Aorta (tissue), 5 donors: ENCODE results near the gene CNOT2. TPM values are rescaled to one million over a fixed set of nuclear protein-coding genes. Genes with fewer than 3 reads are reported as not detected.

ENCODE experiments used
- ATAC-seq: fragments of 200-7000 bp; cut with Tn5 transposase; one replicate; pipeline ENCODE4 v1.9.1; 2022; ENCODE audit warnings: moderate library complexity; ENCODE audit not compliant: low FRiP score
- DNase-seq, 2 donors: peaks; one replicate each; pipeline ENCODE4 v3.0.0-alpha.2; 2020
- H3K27ac ChIP-seq, 2 donors: one replicate each; pipeline ENCODE4 v1.5.1; 2013; ENCODE audit warnings: low read length in 2 of 2, mild to moderate bottlenecking in 2 of 2, moderate library complexity in 2 of 2, control low read depth in 1 of 2, inconsistent platforms in 1 of 2, low read depth in 1 of 2
- H3K27me3 ChIP-seq, 2 donors: one replicate each; pipeline ENCODE4 v1.6.1; 2013; ENCODE audit warnings: control low read depth in 1 of 2, low read length in 1 of 2, mild to moderate bottlenecking in 1 of 2, moderate library complexity in 1 of 2; ENCODE audit not compliant: insufficient read depth in 2 of 2, control insufficient read depth in 1 of 2
- H3K36me3 ChIP-seq, 2 donors: one replicate each; pipeline ENCODE4 v1.6.1; 2013; ENCODE audit warnings: control low read depth in 1 of 2, low read length in 1 of 2, mild to moderate bottlenecking in 1 of 2; ENCODE audit not compliant: insufficient read depth in 2 of 2, control insufficient read depth in 1 of 2
- H3K4me1 ChIP-seq, 2 donors: one replicate each; pipeline ENCODE4 v1.6.1; 2013; ENCODE audit warnings: low read length in 2 of 2, control low read depth in 1 of 2, mild to moderate bottlenecking in 1 of 2, moderate library complexity in 1 of 2; ENCODE audit not compliant: insufficient read depth in 2 of 2, control insufficient read depth in 1 of 2
- H3K4me3 ChIP-seq, 2 donors: one replicate each; pipeline ENCODE4 v1.5.1; 2013; ENCODE audit warnings: low read length in 2 of 2, control low read depth in 1 of 2, mild to moderate bottlenecking in 1 of 2
- H3K9me3 ChIP-seq: one replicate; pipeline ENCODE4 v1.6.1; 2013; ENCODE audit warnings: mild to moderate bottlenecking, low read length; ENCODE audit not compliant: control insufficient read depth
- WGBS, 2 donors: extraction: QIAGEN DNeasy Blood & Tissue Kit; methylation state at CpG; one replicate each; pipeline ENCODE4 v1.1.7; 2013; 5-methylcytosine and 5-hydroxymethylcytosine counted together
- intact Hi-C, 2 donors: fragments of 100-400 bp; cut with DNase I; formaldehyde crosslinking; loops; one replicate each; pipeline versions ENCODE4 v1.14.2 to v1.15.0; 2022
- polyA plus RNA-seq, 2 donors: library from polyadenylated mRNA; stranded (reverse); fragments of 200-250 nt; gene quantifications; one replicate each; pipeline ENCODE4 v1.2.3, GENCODE V29; 2013
- total RNA-seq, 2 donors: library from RNA; stranded (reverse); fragmentation: NEBNext Ultra II Directional; extraction: Animal tissue kit (Norgen Biotek cat#: 25700); gene quantifications; one replicate each; pipeline ENCODE4 v1.2.1, GENCODE V29; 2021
- donor health status: healthy with polysubstance abuse.
- donor health status: Bipolar disorder and iron deficiency.
- donor health status: DM: no; HTN: no; CAD: no.
- donor health status: DM: no; HTN: no; CAD: no.
- donor health status: DM: yes; HTN: yes; CAD: no.

Gene CNOT2
- total and polyA plus RNA-seq, 4 donors, result 39.0 to 108 (median 59.2) TPM

DNA sequence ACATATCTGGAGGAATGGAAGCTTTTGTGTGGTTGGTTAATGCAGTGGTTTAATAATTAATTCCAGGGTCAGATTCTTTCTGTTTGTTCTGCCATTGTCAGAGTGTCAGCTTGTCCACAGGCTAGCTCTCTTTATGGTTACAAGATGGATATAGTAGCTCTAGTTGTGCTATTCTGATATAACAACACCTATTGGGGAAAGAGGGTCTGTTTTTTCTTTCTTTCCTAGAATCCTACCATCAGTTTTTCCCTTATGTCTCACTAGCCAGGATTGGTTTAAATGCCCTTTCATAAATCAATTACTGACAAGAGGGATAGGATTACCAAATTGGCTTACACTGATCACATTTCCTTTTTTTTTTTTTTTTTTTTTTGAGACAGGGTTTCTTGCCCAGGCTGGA lies 27.8 kb downstream of the CNOT2 start:
- Histone ChIP-seq H3K9me3 (no peaks in the 10 kb centered on the region), H3K4me1 (peaks cover 3 to 7% of the 10 kb centered on the region in 2 donors), H3K27ac (no peak overlapping the region), H3K4me3 (no peak overlapping the region), H3K27me3 (no peaks in the 10 kb centered on the region), H3K36me3 (no peaks in the 10 kb centered on the region)
- no peak for ATAC-seq
- intact Hi-C loops, result no loop called here
- DNase-seq, result no peak

DNA sequence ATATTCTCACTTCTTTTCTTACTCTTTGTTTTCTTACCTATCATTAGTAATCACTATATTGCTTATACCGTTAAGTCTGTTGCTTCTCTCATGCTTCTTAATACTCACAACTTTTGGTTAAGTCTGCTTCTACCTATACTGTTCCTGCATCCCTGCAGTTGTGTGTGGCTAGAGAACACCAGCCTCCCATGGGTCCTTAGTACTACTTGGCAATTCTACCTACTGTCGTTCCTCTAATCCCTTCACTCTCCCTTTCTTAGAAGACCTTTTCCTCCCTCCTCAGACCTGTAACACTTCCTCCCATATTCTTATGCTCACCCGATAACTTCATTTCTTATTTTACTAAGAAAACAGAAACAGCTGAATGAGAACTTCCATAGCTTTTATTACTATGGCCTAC lies 29.3 kb downstream of the CNOT2 start:
- 65 to 76% methylated on average over 3 of the region's 3 CpGs for WGBS, 2 donors

DNA sequence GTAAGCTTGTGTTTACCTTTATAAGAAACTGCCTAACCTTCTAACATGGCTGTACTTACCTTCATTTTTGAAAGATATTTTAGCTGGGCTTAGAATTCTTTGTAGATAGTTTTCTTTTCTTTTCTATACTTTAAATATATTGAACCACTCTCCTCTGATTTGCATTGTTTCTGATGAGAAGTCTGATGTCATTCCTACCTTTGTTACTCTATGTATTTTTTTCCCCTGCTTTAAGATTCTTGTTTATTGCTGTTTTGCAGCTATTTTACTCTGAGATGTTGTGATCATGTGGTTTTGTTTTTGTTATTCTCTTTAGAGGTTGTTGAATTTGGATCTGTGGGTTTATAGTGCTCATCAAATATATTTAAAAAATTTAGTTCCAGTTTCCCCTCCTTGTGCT lies 31.8 kb downstream of the CNOT2 start:
- no peaks in the 10 kb centered on the region for H3K27me3 ChIP-seq
- ATAC-seq (no peak), DNase-seq (no peak)
- no peaks in the 10 kb centered on the region for H3K4me1 ChIP-seq
- no peak overlapping the region for H3K27ac ChIP-seq
- no peaks in the 10 kb centered on the region for H3K9me3 ChIP-seq
- intact Hi-C loops, result no loop called here
- no peaks in the 10 kb centered on the region for H3K36me3 ChIP-seq
- no peak overlapping the region for H3K4me3 ChIP-seq

More for the DNA sequence above, 29.3 kb downstream of the CNOT2 start:
- H3K36me3 ChIP-seq, result no peaks in the 10 kb centered on the region
- H3K27me3 ChIP-seq, result no peaks in the 10 kb centered on the region
- intact Hi-C loops, result no loop called here
- peaks cover 0 to 2% of the 10 kb centered on the region in 2 donors for H3K4me1 ChIP-seq
- H3K9me3 ChIP-seq, result no peaks in the 10 kb centered on the region
- no peak for DNase-seq
- ATAC-seq, result no peak
- no peak overlapping the region for H3K27ac ChIP-seq
- no peak overlapping the region for H3K4me3 ChIP-seq

DNA sequence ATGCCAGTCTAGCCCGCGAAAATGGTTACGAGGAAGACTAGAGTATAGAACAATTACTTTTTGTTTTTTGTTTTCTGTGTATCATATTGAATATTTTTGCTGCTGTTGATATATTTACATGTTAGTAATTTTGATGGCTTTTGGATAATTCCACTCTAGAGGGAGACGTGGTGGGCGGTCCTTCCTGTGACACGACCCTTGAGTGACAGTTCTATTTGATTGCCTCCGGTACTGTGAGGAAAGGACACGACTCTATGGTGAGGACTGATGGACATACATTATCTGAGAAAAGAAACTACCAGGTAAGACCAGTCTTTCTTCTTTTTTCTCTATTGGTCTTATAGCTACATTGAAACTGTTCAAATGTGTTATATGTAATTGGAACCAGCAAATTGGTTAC lies 34.7 kb downstream of the CNOT2 start:
- DNase-seq (no peak), ATAC-seq (no peak)
- Histone ChIP-seq H3K4me3 (no peak overlapping the region), H3K27ac (no peak overlapping the region), H3K4me1 (no peaks in the 10 kb centered on the region), H3K27me3 (no peaks in the 10 kb centered on the region), H3K36me3 (no peaks in the 10 kb centered on the region), H3K9me3 (no peaks in the 10 kb centered on the region)
- 91 to 93% methylated on average over 8 of the region's 8 CpGs for WGBS, 2 donors
- intact Hi-C loops, result no loop called here

DNA sequence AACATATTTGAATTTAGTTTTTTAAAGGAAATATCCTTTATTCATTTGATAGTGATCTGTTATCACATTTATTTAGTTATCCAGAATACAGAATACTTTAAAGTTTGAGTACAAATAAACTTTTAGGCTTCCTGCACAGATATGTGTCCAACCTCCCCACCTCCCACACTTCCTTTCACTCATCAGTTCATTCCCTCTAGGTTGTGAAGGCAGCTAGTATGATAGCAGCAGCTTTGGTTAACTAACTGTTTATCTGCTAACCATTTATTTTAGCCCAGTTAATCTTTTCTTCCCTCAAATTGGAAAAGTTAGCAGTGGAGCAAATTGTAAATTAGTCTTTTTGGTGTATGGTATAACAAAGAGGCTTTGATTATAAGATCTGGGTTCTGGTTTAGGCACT lies 35.7 kb downstream of the CNOT2 start:
- DNase-seq (no peak), ATAC-seq (no peak)
- Histone ChIP-seq H3K27ac (no peak overlapping the region), H3K4me1 (no peaks in the 10 kb centered on the region), H3K4me3 (no peak overlapping the region), H3K9me3 (no peaks in the 10 kb centered on the region), H3K36me3 (no peaks in the 10 kb centered on the region), H3K27me3 (no peaks in the 10 kb centered on the region)
- intact Hi-C loops, result no loop called here

DNA sequence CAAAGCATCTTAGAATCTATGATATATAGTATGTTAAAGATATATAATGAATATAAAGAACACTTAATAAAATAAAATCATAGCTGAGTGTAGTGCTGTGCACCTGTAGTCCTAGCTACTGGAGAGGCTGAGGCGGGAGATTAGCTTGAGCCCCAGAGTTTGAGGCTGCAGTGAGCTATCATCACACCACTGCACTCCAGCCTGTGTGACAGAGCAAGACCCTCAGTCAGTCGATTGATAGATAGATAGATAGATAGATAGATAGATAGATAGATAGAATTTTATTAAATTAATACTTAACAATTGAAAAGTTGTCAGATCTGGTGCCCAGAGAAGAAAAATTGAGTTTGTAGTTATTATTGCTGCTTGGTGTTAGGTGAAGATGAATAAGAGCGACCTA lies 40.0 kb downstream of the CNOT2 start:
- no peak overlapping the region for H3K4me3 ChIP-seq
- WGBS, 2 donors, result 95 to 96% methylated on average over 3 of the region's 3 CpGs
- intact Hi-C loops, result no loop called here
- H3K27me3 ChIP-seq, result no peaks in the 10 kb centered on the region
- ATAC-seq (no peak), DNase-seq (no peak)
- no peak overlapping the region for H3K27ac ChIP-seq
- H3K4me1 ChIP-seq, result no peaks in the 10 kb centered on the region
- H3K36me3 ChIP-seq, result peaks cover 0 to 1% of the 10 kb centered on the region in 2 donors
- H3K9me3 ChIP-seq, result no peaks in the 10 kb centered on the region

DNA sequence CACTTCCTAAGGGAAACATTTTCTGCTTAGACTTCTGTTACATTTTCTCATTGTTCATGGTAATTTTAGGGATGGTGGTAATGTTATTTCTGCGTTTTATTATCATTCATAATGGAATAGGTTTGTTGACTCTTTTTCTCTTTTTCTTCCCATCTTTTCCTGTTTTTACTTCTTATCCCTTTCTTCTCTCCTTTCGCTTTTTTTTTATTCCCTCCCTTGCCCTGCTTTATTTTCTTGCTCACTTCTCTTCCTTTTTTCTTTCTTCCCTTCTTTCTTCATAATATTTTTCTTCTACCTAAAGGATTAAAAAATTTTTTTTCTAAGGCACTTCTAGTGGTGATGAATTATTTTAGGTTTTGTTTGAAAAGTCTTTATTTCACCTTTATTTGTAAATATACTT lies 45.6 kb downstream of the CNOT2 start:
- intact Hi-C loops, result no loop called here
- H3K27ac ChIP-seq, result no peak overlapping the region
- 92 to 94% methylated on average over 2 of the region's 2 CpGs for whole genome bisulfite sequencing, 2 donors

DNA sequence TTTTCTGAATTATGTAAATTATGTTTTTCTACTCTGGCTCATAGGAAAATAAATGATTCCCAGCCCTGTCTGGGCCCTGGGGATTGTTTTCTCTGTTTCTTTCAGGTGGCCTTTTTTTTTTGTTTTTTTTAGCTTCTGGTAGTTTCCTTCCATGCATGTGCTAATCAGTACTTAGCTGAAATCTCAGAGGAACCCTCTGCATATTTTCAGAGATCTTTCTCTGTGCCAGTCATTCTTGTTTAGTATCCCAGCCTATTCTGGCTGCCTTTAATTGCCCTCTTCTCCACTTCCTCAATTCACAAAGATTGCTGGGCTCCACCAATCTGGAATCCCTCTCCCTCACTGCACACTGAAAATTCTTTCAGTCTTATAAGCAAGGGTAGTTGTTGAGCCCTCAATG lies 46.9 kb downstream of the CNOT2 start:
- ATAC-seq (no peak), DNase-seq (no peak)
- H3K9me3 ChIP-seq, result no peaks in the 10 kb centered on the region
- peaks cover 0 to 5% of the 10 kb centered on the region in 2 donors for H3K4me1 ChIP-seq
- intact Hi-C loops, result no loop called here
- H3K4me3 ChIP-seq, result no peak overlapping the region
- no peak overlapping the region for H3K27ac ChIP-seq
- peaks cover 0 to 1% of the 10 kb centered on the region in 2 donors for H3K36me3 ChIP-seq
- H3K27me3 ChIP-seq, result no peaks in the 10 kb centered on the region

More for the DNA sequence above, 45.6 kb downstream of the CNOT2 start:
- DNase-seq (no peak), ATAC-seq (no peak)
- Histone ChIP-seq H3K27me3 (no peaks in the 10 kb centered on the region), H3K4me3 (no peak overlapping the region), H3K36me3 (peaks cover 0 to 1% of the 10 kb centered on the region in 2 donors), H3K9me3 (no peaks in the 10 kb centered on the region), H3K4me1 (peaks cover 0 to 5% of the 10 kb centered on the region in 2 donors)

DNA sequence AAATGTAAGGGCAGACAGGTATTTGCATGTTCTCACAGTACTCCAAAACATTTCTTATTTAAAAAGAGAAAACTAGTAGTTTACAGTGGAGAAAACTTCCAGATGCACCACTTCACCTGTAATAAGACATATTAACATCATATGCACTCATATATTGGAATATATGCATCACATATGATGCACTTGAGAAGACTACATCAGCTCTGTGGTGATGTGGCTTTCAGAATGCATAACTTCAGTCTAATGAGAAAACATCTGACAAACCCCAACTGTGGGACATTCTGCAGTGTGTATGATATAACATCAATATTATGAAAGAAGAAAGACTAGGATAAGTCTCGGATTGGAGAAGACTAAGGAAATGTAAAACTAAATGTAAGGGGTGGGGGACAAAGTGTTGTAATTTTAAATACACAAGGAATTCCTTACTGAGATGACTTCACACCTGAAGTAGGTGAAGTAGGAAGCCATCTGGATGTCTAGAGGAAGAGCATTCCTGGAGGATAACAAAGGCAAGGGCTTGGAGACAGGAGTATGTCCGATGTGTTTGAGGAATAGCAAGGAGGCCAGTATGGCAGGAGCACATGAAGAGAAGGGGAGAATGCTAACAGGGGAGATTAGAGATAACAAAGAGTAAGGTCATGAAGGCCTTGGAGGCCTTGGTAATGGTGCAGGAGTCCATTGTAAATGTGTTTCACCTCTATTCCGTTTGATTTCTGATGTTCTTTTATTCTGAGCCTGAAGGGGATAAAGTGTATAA lies 49.0 kb downstream of the CNOT2 start:
- Histone ChIP-seq H3K4me1 (peaks cover 0 to 5% of the 10 kb centered on the region in 2 donors), H3K4me3 (no peak overlapping the region), H3K27me3 (no peaks in the 10 kb centered on the region), H3K9me3 (no peaks in the 10 kb centered on the region), H3K27ac (no peak overlapping the region), H3K36me3 (no peaks in the 10 kb centered on the region)
- intact Hi-C loops, result no loop called here
- DNase-seq (no peak), ATAC-seq (no peak)
- WGBS, 2 donors, result 88 to 89% methylated on average over 3 of the region's 3 CpGs
